ENCODE results near the gene CENPP. TPM values are rescaled to one million over a fixed set of nuclear protein-coding genes. Genes with fewer than 3 reads are reported as not detected.

CENPP gene
- polyA plus RNA-seq, 2 donors, result 2.2 to 3.6 TPM

GRCh38 chr9:92669527-92669889 lies 343.8 kb downstream of the CENPP start:
- WGBS, 2 donors, result 1% methylated on average over 26 to 29 of the region's 29 CpGs
- peaks cover 6 to 23% of the 10 kb centered on the region in 2 donors for H3K4me1 ChIP-seq (ENCODE audit: control insufficient read depth in 2 of 2, insufficient read depth in 2 of 2, low read length in 1 of 2)
- peak overlapping the region; percentile 72 to 96 for H3K4me3 ChIP-seq (ENCODE audit: low read depth in 1 of 2, low read length in 2 of 2)
- H3K9me3 ChIP-seq (ENCODE audit: control insufficient read depth in 2 of 2, insufficient read depth in 1 of 2, low read depth in 1 of 2, low read length in 1 of 2), result no peaks in the 10 kb centered on the region
- no peaks in the 10 kb centered on the region for H3K27me3 ChIP-seq (ENCODE audit: control insufficient read depth in 1 of 2, insufficient read depth in 2 of 2, low read length in 2 of 2)
- peak overlapping the region; percentile 98 to 99 for H3K27ac ChIP-seq (ENCODE audit: low read depth in 2 of 2, low read length in 1 of 2)
- peaks cover 0 to 11% of the 10 kb centered on the region in 2 donors for H3K36me3 ChIP-seq (ENCODE audit: control insufficient read depth in 2 of 2, insufficient read depth in 2 of 2, low read length in 1 of 2)

Other genes starting within 250 kb of the CENPP start
- gene SPTLC1, start 210.5 kb upstream of the CENPP start, polyA plus RNA-seq, result 10 to 100 TPM; 53.9 to 57.1 TPM
- 10 to 100 TPM; 14.5 to 32.2 TPM for gene IARS1, start 32.3 kb upstream of the CENPP start, polyA plus RNA-seq
- gene NOL8, start 603 bp upstream of the CENPP start, polyA plus RNA-seq, result 10 to 100 TPM; 13.4 to 20.5 TPM
- 1 to 10 TPM in 1 of 2 donors, under 1 TPM in 1; 0.51 to 1.9 TPM for gene OGN, start 78.6 kb downstream of the CENPP start, polyA plus RNA-seq
- 1 to 10 TPM; 1.1 TPM for gene OMD, start 98.5 kb downstream of the CENPP start, polyA plus RNA-seq
- gene ASPN, start 156.6 kb downstream of the CENPP start, polyA plus RNA-seq, result 1 to 10 TPM; 1.1 to 2.5 TPM
- gene ECM2, start 210.0 kb downstream of the CENPP start, polyA plus RNA-seq, result under 1 TPM; 0.41 to 0.84 TPM